Midbrain (tissue), 1 donor: ENCODE results near the gene SPAG16.
"Not testable (repeated sequence)": the region's sequence is repeated elsewhere in the genome, so short reads cannot be mapped to it uniquely, and the experiment has no call there.

Source experiments
- DNase-seq: peaks from one replicate; lab custom pipeline; 2025; lab: John Stamatoyannopoulos, UW

Gene SPAG16

DNA sequence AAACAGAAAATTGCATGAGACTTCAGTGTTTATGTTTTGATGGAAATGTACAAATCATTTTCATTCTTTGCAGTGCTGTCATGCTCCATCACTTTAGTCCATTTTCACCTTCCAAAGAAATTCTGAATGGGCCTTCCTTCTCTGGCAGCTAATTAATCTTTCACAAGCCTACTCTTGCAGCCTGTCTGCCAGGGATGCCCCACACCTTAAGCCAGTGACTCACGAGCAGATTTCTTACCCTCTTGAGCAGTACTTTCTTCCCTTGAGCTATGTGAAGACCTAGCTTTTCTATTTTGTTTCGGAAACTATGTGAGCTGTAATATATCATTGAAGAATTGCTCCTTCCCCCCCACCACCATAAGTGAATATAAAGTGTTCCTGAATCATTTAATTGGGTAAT lies 722.3 kb downstream of the SPAG16 start:
- no peak for DNase-seq

DNA sequence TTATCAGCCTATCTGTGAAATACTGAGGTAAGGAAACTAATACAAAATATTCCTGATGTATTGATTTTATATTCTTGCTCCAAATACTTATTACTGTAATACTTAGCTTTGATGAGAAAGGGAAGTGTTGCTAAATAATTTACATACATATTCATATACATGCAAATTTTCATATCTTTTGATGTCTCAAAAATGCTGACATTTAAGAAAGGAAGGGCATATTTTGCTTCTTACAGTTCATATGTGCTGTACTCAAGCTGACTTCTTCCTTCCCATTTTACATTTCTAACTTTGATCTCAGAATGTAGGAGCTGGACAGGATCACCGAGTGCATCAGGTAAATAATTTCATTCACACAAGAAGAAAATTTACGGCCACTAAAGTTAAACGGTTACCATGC lies 727.4 kb downstream of the SPAG16 start:
- no peak for DNase-seq

- DNase-seq = no peak
Observed at GRCh38 chr2:214014551-214015220, 730.4 kb downstream of the SPAG16 start.

- DNase-seq = no peak
Observed at GRCh38 chr2:214019229-214019972, 735.1 kb downstream of the SPAG16 start.

GRCh38 chr2:214019973-214020345 lies 735.7 kb downstream of the SPAG16 start:
- no peak for DNase-seq

DNA sequence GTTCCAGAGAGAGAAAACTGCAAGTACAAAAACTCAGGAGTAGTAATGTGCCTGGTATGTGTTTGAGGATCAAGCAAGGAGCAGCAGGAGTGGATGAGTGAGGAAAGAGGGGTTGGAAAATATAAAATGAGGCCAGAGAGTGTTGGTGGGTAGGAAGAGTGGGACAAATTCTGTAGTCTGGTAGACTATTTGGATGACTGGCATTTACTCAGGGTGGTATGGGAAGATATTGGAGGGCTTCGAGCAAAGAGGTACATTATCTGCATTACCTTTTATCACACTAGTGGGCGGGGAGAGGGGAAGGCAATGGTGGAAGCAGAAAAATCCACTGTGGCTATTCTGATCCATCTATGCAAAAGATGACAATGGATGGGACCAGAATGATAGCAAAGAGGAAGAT lies 744.9 kb downstream of the SPAG16 start:
- no peak for DNase-seq

DNA sequence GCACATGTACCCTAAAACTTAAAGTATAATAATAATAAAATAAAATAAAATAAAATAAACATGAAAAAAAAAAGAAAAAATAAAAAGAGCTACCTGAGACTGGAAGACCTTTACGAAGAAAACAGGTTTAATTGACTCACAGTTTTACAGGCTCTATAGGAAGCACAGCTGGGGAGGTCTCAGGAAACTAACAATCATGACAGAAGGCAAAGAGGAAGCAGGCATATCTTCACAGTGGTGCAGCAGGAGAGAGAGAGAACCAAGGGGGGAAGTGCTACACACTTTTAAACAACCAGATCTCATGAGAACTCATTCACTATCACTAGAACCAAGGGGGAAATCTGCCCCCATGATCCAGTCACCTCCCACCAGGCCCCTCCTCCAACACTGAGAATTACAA lies 747.3 kb downstream of the SPAG16 start:
- no peak for DNase-seq

DNA sequence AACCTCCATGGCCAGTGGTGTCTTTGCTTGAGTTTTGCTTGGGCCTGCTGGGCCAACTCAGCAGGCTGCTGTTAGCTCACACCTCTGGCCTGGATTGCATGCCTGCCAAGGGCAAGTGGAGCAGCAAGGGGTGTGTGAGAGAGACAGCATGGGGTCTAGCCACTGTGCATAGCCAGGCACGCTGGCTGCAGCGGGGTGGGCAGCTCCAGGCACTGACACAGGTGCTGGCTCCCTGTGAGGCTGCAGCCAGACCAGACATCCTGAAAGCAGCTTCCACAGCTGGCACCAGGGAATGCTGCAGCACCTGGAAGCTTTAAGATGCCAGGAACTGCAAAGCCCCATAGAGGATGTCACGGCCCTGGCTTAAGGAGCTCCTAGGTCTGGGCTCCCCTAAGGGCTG lies 750.2 kb downstream of the SPAG16 start:
- DNase-seq = no peak

DNA sequence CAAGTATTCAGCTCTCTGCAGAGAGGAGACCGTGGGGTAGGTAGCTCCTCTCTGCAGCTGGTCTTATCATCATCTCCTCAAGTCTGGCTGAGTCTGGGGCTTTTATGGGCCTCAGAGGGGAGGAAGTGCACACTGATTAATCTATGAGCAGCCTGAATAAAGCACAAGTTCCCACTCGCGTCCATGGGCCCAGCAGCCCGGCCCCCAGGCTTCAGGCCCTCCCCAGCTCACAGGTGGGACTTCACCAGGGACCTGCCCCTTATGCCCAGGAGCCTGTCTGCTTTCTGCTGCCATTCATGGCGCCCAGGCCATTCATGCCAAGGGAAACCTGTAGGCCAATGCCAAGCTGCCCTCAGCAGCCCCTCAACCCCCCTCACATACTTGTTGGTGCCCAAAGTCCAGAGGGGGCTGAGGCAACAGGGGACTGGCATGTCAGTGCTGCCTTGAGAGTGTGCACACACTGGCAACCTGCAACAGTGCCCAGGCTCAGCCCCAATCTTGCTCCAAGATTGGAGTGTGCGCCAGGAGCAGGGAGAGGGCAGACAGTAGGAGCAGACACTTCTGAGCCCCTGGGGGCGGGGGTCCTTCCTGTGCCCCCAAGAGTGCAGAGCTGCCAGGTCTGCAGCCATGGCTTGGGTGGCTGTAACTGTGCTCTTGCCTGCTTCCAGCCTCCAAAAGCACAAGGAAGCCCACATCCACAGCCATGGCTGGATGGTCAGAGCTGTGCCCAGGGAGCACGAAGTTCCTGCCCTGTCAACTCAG lies 751.0 kb downstream of the SPAG16 start:
- DNase-seq = no peak

- no peak for DNase-seq
Observed at GRCh38 chr2:214035921-214036320, 751.7 kb downstream of the SPAG16 start.

- no peak for DNase-seq
Observed at GRCh38 chr2:214038186-214038585, 753.9 kb downstream of the SPAG16 start.

DNA sequence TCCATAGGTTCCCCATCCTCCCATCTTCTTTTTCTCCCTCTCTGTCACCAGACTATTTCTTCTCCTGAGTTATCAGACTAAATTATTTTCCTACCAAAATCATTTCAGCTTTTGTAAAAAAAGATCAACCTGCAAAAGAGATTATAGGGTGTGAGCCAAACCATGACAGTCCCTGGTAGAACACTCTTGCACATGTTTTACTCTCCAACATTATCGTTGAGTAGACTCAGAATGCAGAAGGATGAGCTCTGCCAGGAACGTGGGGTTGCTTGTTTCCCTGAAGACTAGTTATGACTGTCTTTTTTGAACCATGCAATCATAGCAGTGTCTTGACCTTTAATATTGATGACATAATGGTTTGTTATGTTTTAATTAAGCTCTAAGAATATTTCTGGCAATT lies 766.5 kb downstream of the SPAG16 start:
- no peak for DNase-seq

GRCh38 chr2:214051585-214051984 lies 767.3 kb downstream of the SPAG16 start:
- DNase-seq = no peak

DNA sequence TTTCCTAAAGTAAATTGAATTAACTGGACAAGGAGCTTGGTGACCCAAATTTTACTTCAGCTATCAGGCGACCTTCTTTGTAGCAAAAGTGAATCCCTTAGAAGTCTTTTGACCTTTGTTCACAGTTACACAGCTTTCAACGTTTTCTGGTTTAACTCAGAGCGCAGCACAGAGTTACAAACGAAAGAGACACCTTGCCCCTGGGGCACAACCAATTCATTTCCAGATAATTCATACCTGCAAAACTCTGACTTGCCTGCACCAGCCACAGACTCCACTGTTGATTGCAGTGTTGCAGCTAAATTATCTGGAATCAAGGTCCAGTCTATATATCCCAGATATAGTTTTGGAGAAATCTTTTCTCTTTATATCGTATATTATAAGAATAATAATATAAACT lies 768.0 kb downstream of the SPAG16 start:
- no peak for DNase-seq

DNA sequence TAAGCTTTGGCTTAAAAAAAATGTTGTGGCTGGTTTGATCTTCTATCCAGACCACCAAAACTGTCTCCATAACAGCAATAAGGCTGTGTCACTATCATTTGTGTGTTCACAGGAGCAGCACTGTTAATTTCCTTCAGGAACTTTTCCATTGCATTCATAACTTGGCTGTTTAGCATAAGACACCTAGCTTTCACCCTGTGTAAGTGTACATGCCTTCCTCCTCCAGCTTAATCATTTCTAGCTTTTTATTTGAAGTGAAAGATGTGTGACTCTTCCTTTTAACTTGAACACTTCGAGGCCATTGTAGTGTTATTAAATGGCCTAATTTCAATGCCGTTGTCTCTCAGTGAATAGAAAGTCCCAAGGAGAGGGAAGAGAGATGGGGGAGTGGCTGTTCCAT lies 773.7 kb downstream of the SPAG16 start:
- DNase-seq = no peak

DNA sequence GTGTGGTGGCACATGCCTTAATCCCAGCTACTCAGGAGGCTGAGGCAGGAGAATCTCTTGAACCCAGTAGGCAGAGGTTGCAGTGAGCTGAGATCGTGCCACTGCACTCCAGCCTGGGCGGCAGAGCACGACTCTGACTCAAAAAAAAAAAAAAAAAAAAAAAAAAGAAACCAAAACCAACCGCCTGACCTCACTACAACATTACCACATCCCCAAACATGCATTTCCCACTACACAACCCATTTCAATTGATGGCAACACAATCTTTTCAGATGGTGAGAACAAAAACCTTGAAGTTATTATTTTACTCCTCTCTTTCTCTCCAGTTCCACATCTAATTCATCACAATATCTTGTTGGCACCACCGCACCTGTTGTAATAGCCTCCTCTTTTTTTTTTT lies 778.0 kb downstream of the SPAG16 start:
- not testable (repeated sequence) for DNase-seq

- no peak for DNase-seq
Observed at GRCh38 chr2:214064471-214064870, 780.2 kb downstream of the SPAG16 start.

GRCh38 chr2:214066862-214067261 lies 782.6 kb downstream of the SPAG16 start:
- DNase-seq = no peak

DNA sequence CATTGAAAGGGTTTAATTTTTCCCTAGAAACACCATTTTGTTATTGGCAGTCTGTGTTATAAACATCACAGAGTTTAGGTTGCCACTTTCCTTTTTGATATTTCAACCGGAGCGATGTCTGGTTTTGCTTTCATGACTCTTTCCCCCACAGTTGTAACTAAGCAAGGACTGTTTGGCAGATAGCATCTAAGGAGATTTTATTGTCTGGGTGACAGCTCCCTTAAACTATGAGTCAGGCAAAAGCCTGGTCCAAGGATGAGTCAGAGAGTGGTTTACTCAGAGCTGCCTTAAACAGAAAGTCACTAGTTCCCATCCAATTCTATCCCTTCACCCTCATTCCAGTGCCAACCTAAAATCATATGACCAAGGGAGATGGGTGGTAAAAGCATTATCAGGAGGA lies 785.0 kb downstream of the SPAG16 start:
- DNase-seq = no peak

- no peak for DNase-seq
Observed at GRCh38 chr2:214075456-214075855, 791.2 kb downstream of the SPAG16 start.

- no peak for DNase-seq
Observed at GRCh38 chr2:214076527-214076926, 792.3 kb downstream of the SPAG16 start.

- no peak for DNase-seq
Observed at GRCh38 chr2:214077727-214078126, 793.5 kb downstream of the SPAG16 start.

DNA sequence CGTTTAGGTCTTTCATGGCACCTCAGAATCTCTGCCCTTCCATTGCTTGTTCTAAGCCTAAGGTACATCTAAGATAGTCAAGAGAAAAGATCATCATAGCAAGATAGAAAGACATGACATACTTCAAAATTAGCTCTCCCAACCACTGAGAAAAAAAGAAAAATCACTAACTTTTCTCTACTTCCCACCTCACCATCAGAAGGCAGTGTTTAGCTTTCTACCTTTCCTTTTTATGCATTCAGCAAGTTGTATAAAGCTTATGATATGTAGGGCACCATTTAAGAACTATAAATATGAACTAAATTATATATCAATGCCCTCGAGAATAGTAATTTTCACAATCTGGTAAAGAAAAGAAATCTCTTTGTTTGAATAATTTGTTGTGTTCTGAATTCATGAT lies 794.8 kb downstream of the SPAG16 start:
- DNase-seq = no peak
